GF-D8 (cell line): ENCODE data around the gene RPS21.

Experiments
- DNase-seq: peaks from one replicate; lab custom pipeline; 2025; lab: John Stamatoyannopoulos, UW

The RPS21 gene

GRCh38 chr20:62386383-62387218 is at the start of gene RPS21:
TSS of gene RPS21 (plus strand) at chr20:62387103. CDS start at chr20:62387339, 236 bp downstream.
- peak; percentile 70 for DNase-seq

- DNase-seq, result no peak
Observed at GRCh38 chr20:62337558-62338293, 49.2 kb upstream of the RPS21 start.

- no peak for DNase-seq
Observed at GRCh38 chr20:62338294-62338620, 48.6 kb upstream of the RPS21 start.

- no peak for DNase-seq
Observed at GRCh38 chr20:62339647-62340062, 47.2 kb upstream of the RPS21 start.

- DNase-seq, result no peak
Observed at GRCh38 chr20:62342910-62343309, 44.0 kb upstream of the RPS21 start.

- DNase-seq, result no peak
Observed at GRCh38 chr20:62344092-62344491, 42.8 kb upstream of the RPS21 start.

GRCh38 chr20:62344782-62345181 is 42.1 kb upstream of the RPS21 start:
- no peak for DNase-seq

- DNase-seq, result no peak
Observed at GRCh38 chr20:62345681-62346370, 41.1 kb upstream of the RPS21 start.

- DNase-seq, result no peak
Observed at GRCh38 chr20:62346398-62347150, 40.3 kb upstream of the RPS21 start.

- no peak for DNase-seq
Observed at GRCh38 chr20:62347151-62347404, 39.8 kb upstream of the RPS21 start.

- no peak for DNase-seq
Observed at GRCh38 chr20:62347445-62347844, 39.5 kb upstream of the RPS21 start.

- no peak for DNase-seq
Observed at GRCh38 chr20:62348604-62349003, 38.3 kb upstream of the RPS21 start.

GRCh38 chr20:62349556-62350097 is 37.3 kb upstream of the RPS21 start:
- no peak for DNase-seq

- DNase-seq, result no peak
Observed at GRCh38 chr20:62350098-62350628, 36.7 kb upstream of the RPS21 start.

- DNase-seq, result no peak
Observed at GRCh38 chr20:62350629-62351422, 36.1 kb upstream of the RPS21 start.

- DNase-seq, result no peak
Observed at GRCh38 chr20:62351469-62352401, 35.2 kb upstream of the RPS21 start.

GRCh38 chr20:62352402-62353288 is 34.3 kb upstream of the RPS21 start:
- no peak for DNase-seq

- DNase-seq, result no peak
Observed at GRCh38 chr20:62353289-62354030, 33.4 kb upstream of the RPS21 start.
